A673 (cell line): ENCODE results near the gene RANBP3. TPM values are rescaled to one million over a fixed set of nuclear protein-coding genes. Genes with fewer than 3 reads are reported as not detected.

ENCODE experiments used
- BruUV-seq: library from RNA; stranded (reverse); fragments of 400-500 nt; replicated peaks from 2 replicates; lab custom pipeline; 2021; lab: Mats Ljungman, UMichigan
- CTCF ChIA-PET: fragments of 300-600 bp; sonication (Branson Sonifier 250); formaldehyde crosslinking; loops from one replicate; lab custom pipeline; 2022; ENCODE audit warnings: antibody characterized with exemption; lab: Charles Lee
- POLR2A ChIA-PET: fragments of 300-600 bp; sonication (Branson Sonifier 250); formaldehyde crosslinking; loops from one replicate; lab custom pipeline; 2022; ENCODE audit warnings: antibody characterized with exemption; ENCODE audit not compliant: low non-redundant PET; lab: Charles Lee
- DNase-seq: peaks from one replicate; pipeline ENCODE4 v3.0.0-alpha.2; 2015; ENCODE audit warnings: low spot score
- H3K27ac ChIP-seq: fragments of 200-600 bp; sonication (generic); 2 replicates; pipeline ENCODE4 v1.5.1; 2016; ENCODE audit warnings: mixed run types, low read depth, mild to moderate bottlenecking, mixed read lengths, antibody characterized with exemption, low read length; ENCODE audit not compliant: poor library complexity, severe bottlenecking
- H3K27me3 ChIP-seq: fragments of 200-600 bp; sonication (generic); replicated peaks from 2 replicates; pipeline ENCODE4 v1.6.1; 2017; ENCODE audit warnings: mixed run types, low read depth, mild to moderate bottlenecking, mixed read lengths, antibody characterized with exemption, low read length; ENCODE audit not compliant: insufficient read depth, poor library complexity
- H3K36me3 ChIP-seq: fragments of 200-600 bp; sonication (generic); 2 replicates; pipeline ENCODE4 v1.6.1; 2016; ENCODE audit warnings: mixed run types, mild to moderate bottlenecking, mixed read lengths, antibody characterized with exemption, low read length; ENCODE audit not compliant: insufficient read depth, poor library complexity, severe bottlenecking
- H3K4me1 ChIP-seq: fragments of 200-600 bp; sonication (generic); 2 replicates; pipeline ENCODE4 v1.6.1; 2017; ENCODE audit warnings: mixed run types, mild to moderate bottlenecking, mixed read lengths, antibody characterized with exemption, low read length; ENCODE audit not compliant: insufficient read depth, poor library complexity, severe bottlenecking
- H3K4me3 ChIP-seq: fragments of 200-600 bp; sonication (generic); 2 replicates; pipeline ENCODE4 v1.5.1; 2016; ENCODE audit warnings: low read depth, mixed run types, mild to moderate bottlenecking, mixed read lengths, low read length; ENCODE audit not compliant: poor library complexity, severe bottlenecking
- H3K9me3 ChIP-seq: fragments of 200-600 bp; sonication (generic); 2 replicates; pipeline ENCODE4 v1.6.1; 2016; ENCODE audit warnings: mixed run types, low read depth, mild to moderate bottlenecking, mixed read lengths, antibody characterized with exemption, low read length; ENCODE audit not compliant: poor library complexity, severe bottlenecking
- CTCF ChIP-seq: fragments of 300-800, 200-600 bp; sonication (generic); conservative IDR thresholded peaks from 2 replicates; pipeline ENCODE4 v1.5.1; 2017; ENCODE audit warnings: low read depth, mild to moderate bottlenecking, antibody characterized with exemption, low read length, moderate library complexity, mixed read lengths
- EZH2 ChIP-seq: fragments of 200-600 bp; sonication (generic); IDR thresholded peaks from 2 replicates; pipeline ENCODE4 v1.6.1; 2017; ENCODE audit warnings: borderline replicate concordance, low read depth, mild to moderate bottlenecking, mixed read lengths, antibody characterized with exemption, low read length; ENCODE audit not compliant: poor library complexity, severe bottlenecking
- intact Hi-C: fragments of 100-400 bp; cut with micrococcal nuclease; formaldehyde crosslinking; loops from one replicate; pipeline ENCODE4 v1.10.0; 2022; ENCODE audit not compliant: unreplicated experiment
- total RNA-seq: library from RNA; stranded (reverse); gene quantifications from 2 replicates; pipeline ENCODE4 v1.2.3, GENCODE V29; 2021

The RANBP3 gene
- total RNA-seq, 1 experiment from 2014 or later = 130 TPM

- TF ChIP-seq EZH2 = no peak
- TF ChIP-seq CTCF = no peak
- POLR2A ChIA-PET = no interaction called here
- CTCF ChIA-PET = no interaction called here
Measured at GRCh38 chr19:5907241-5907640, 70.7 kb downstream of the RANBP3 start.

GRCh38 chr19:5905114-5905778 is 72.7 kb downstream of the RANBP3 start:
- POLR2A ChIA-PET = interaction anchor here (1.3 kb wide), 1 partner anchor 77 kb away, joined by 6 read pairs; no protein-coding TSS in a partner anchor
- no peaks in the 10 kb centered on the region for H3K9me3 ChIP-seq
- BruUV-seq = no TSS peak
- intact Hi-C loops = no loop called here
- H3K4me3 ChIP-seq = peak overlapping the region; percentile 95
- peaks cover 8% of the 10 kb centered on the region for H3K4me1 ChIP-seq
- CTCF ChIA-PET = interaction anchor here (2.0 kb wide), 1 partner anchor 101 kb away, joined by 16 read pairs; the partner anchor contains the start of gene NRTN
- TF ChIP-seq EZH2 (no peak), CTCF (no peak)
- peak overlapping the region; percentile 64 for H3K27ac ChIP-seq
- H3K36me3 ChIP-seq = peaks cover 4% of the 10 kb centered on the region
- DNase-seq = no peak
- no peaks in the 10 kb centered on the region for H3K27me3 ChIP-seq

More at GRCh38 chr19:5907241-5907640, 70.7 kb downstream of the RANBP3 start:
- Histone ChIP-seq H3K27me3 (no peaks in the 10 kb centered on the region), H3K4me1 (peaks cover 7% of the 10 kb centered on the region), H3K4me3 (no peak overlapping the region), H3K9me3 (no peaks in the 10 kb centered on the region), H3K36me3 (no peaks in the 10 kb centered on the region), H3K27ac (no peak overlapping the region)
- intact Hi-C loops = no loop called here
- DNase-seq = peak; percentile 39
- BruUV-seq = no TSS peak

- TF ChIP-seq EZH2 = no peak
- TF ChIP-seq CTCF = no peak
- peak within 1 kb of the TSS; percentile 95 for H3K4me3 ChIP-seq
- H3K4me1 ChIP-seq = peaks cover 8% of the 10 kb centered on the region
- H3K27me3 ChIP-seq = no peaks in the 10 kb centered on the region
- no peaks in the 10 kb centered on the region for H3K9me3 ChIP-seq
- POLR2A ChIA-PET = interaction anchor here (0.5 to 1.3 kb wide), 6 partner anchors 77 to 1780 kb away, joined by 3 to 22 read pairs (median 5); no protein-coding TSS in a partner anchor
- peaks cover 4% of the 10 kb centered on the region for H3K36me3 ChIP-seq
- no TSS peak for BruUV-seq
- intact Hi-C loops = no loop called here
- CTCF ChIA-PET = interaction anchor here (0.6 to 2.0 kb wide), 3 partner anchors 63 to 1225 kb away, joined by 3 to 16 read pairs (median 4); partner anchors contain the start of gene NRTN
- peak; percentile 100 for DNase-seq
- peak within 1 kb of the TSS; percentile 96 for H3K27ac ChIP-seq
Measured at GRCh38 chr19:5904352-5905113, 73.4 kb downstream of the RANBP3 start, which contains the start of gene VMAC. Gene VMAC, plus strand, starts transcription at chr19:5904872. Its CDS starts 19 bp downstream, at chr19:5904891.
